Raji (cell line): ENCODE results near the gene BICDL1.

ENCODE experiments used
- POLR2A ChIP-seq: IDR thresholded peaks from 2 replicates; pipeline ENCODE4 v1.6.1; 2011; ENCODE audit warnings: low read depth, low read length, control low read depth; ENCODE audit not compliant: insufficient read depth

BICDL1 gene

GRCh38 chr12:120065472-120065871 is 76.4 kb downstream of the BICDL1 start:
- TF ChIP-seq POLR2A, result no peak

GRCh38 chr12:120066341-120066740 is 77.3 kb downstream of the BICDL1 start:
- no peak for TF ChIP-seq POLR2A

- no peak for TF ChIP-seq POLR2A
These were observed 78.2 kb downstream of the BICDL1 start for GRCh38 chr12:120067084-120067869.

GRCh38 chr12:120067901-120068300 is 78.9 kb downstream of the BICDL1 start:
- TF ChIP-seq POLR2A, result no peak

DNA sequence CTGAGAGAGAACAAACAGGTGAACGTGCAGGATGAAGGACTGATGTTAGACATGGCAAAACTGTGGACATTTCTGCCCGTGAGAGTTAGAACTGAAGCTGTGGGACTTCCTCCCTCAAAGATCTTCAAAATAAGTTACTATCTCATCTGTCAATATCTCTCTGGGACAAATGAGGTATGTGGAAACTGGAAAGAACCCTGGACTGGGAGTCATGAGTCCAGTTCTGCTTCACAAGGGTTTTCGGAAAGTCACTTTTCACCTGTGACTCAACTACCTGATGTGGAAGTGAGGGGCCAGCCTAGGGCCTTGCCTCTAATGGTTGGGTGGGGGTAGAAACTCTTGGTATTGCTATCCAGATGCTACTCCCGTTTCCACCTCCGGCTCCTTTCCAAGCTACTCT is 80.2 kb downstream of the BICDL1 start:
- no peak for TF ChIP-seq POLR2A

GRCh38 chr12:120071493-120072020 is 82.5 kb downstream of the BICDL1 start:
- no peak for TF ChIP-seq POLR2A

DNA sequence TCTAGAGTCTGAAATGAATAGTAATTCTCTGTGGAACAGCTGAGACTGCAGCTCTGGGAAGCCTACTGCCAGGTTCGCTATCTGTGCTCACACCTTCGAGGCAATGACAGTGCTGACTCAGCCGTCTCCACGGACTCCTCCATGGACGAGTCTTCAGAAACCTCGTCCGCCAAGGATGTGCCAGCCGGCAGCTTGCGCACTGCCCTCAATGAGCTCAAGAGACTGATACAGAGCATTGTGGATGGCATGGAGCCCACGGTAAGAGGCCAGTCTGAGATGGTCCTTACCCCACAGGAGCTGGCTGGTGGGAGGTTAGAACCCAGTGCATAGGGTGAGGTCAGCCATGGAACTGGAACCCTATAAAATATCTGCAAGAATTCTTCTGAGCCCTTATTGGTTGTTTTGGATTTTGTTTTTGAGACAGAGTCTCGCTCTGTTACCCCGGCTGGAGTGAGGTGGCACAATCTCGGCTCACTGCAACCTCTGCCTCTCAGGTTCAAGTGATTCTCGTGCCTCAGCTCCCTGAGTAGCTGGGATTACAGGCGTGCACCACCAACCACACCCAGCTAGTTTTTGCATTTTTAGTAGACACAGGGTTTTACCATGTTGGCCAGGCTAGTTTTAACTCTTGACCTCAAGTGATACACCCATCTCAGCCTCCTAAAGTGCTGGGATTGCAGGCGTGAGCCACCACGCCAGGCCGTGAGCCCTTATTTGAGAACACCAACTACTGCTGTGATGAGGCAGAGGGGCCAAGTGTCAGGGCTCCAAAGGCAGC is 83.6 kb downstream of the BICDL1 start:
- no peak for TF ChIP-seq POLR2A

DNA sequence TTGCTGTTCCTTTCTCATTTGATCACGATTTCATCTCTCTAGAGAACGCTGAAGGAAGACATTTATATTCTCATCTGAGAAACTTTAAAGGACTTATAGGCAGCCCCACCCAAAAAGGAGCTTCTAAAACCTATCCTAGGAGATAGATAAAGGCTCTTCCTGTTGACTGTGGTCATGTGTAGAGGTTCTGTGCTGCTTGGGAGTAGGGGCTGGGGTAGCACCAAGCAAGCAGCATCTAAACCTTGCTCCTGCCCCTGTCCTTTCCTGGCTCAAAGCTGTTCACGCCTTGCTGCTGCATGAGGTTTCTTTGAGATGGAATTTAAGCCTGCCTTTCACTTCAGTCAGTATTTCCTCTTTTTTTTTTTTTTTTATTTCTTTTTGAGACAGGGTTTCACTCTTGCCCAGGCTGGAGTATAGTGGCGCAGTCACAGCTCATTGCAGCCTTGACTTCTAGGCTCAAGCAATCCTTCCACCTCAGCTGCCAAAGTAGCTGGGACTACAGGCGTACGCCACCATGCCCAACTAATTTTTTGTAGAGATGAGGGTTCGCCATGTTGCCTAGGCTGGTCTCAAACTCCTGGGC is 86.1 kb downstream of the BICDL1 start:
- TF ChIP-seq POLR2A, result no peak

DNA sequence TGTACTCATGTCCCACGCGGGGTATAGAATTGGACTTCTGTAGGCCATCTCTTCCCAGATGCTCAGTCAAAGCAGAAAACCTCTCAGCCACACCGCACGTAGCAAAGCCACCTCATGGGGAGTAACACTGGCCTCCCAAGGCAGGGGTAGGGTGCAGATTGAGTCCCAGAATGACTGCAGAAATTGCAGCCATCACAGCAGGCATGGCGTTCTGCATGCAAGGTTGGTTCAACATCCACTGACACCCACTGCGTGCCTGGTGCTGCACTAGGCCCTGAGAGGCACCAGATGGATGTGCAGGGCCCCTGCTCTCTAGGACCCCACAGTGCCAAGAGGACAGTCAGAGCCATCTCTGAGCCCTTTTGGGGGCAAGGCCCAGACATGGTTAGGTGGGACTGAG is 87.6 kb downstream of the BICDL1 start:
- no peak for TF ChIP-seq POLR2A

DNA sequence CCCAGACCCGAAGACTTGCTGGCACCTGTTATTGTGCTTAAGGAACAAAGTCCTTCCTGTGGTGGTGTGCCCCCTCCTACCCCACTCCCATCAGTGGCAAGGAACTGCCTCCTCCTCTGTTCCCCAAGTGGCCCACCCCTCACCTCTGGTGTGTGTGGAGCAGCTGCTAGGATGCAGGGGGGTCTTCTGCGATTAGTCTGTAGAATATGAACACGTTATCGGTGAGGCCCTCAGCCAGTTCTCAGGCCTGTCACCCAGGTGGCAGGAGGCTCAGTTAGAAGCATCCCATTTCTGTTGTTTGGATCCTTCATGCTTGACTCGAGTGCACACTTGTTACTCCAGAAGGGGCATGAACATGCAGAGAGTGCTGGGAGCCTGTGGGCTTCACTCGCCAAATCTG is 88.2 kb downstream of the BICDL1 start:
- TF ChIP-seq POLR2A, result no peak

GRCh38 chr12:120078868-120079267 is 89.8 kb downstream of the BICDL1 start:
- no peak for TF ChIP-seq POLR2A

DNA sequence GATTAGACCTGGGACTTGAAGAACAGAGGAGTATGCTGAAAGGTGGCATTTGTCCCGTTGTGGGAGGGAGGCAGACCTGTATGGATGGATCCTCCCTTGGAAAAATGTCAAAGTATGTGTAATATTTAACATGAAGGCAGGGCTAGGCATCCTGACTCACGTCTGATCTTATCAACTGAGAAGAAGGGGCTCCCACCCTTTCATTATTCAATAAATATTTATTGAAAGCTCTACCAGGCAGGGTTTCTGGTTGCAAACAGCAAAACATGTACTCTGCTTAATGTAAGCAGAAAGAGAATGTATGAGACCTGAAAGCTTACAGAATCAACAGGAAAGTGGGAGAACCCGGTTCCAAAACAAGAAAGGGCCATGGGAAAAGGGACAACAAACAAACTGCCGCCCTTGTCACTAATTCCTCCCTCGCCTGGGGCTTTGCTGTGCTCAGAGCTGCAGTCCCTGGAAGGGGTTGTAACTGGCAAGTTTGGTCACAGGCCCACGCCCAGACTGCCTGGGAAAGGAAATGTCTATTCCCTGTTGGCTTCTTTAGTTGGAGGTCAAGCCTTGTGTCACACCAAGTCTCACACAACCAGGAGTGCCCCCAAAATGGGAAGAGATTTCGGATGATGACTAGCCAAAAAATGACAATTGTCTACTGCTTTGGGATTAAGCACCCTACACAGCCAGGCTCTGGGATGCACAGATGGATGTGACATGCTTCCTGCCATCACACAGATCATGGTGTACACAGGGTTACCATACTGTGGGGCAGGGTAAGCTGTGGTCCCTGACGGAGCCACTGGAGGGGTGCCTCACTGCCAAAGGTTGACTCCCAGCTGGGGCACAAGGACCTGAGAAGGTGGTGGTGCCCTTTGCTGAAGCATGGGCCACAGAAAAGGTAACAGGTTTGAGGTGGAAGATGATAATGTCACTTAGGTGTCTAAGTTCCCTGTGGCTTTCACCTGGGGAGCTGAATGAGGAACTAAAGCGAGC is 90.7 kb downstream of the BICDL1 start:
- no peak for TF ChIP-seq POLR2A

DNA sequence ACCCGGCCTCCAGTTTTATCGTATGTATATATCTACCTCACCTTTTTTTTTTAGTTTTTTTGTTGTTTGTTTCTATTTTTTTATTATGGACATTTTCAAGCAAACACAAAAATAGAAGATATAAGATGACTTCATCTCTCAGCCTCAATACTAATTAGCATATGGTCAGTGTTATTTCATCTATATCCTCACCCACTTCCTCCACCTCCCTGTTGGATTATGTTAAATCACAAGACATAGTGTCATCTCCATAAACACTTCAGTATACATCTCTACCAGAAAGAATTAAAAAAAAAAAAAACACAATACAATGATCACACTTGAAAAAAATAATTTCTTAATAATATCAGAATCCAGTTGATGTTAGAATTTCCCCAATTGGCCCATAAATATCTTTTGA is 92.6 kb downstream of the BICDL1 start:
- no peak for TF ChIP-seq POLR2A

GRCh38 chr12:120085920-120086645 is 97.0 kb downstream of the BICDL1 start:
- no peak for TF ChIP-seq POLR2A
